C4-2B (cell line): ENCODE data around the gene SMC3.

Source experiments
- CTCF ChIP-seq: fragments of 450-650 bp; conservative IDR thresholded peaks from 2 replicates; pipeline ENCODE4 v1.5.1; 2017; ENCODE audit warnings: mild to moderate bottlenecking
- ZFX ChIP-seq: fragments of 450-650 bp; IDR thresholded peaks from 2 replicates; pipeline ENCODE4 v1.6.1; 2017

GRCh38 chr10:110638319-110638718 lies 70.8 kb downstream of the SMC3 start:
- no peak for TF ChIP-seq CTCF
- no peak for TF ChIP-seq ZFX
